SU-DHL-6 (cell line): ENCODE results near the gene TTLL11.

Source experiments
- H2AFZ ChIP-seq: fragments of 200-600 bp; sonication (generic); 2 replicates; pipeline ENCODE4 v1.6.1; 2014; ENCODE audit warnings: low read depth, mild to moderate bottlenecking, moderate library complexity, mixed read lengths, antibody characterized with exemption, low read length; ENCODE audit not compliant: severe bottlenecking
- H3F3A ChIP-seq: fragments of 200-600 bp; shearing (Covaris generic); 2 replicates; pipeline ENCODE4 v1.6.0; 2016; ENCODE audit warnings: antibody characterized with exemption, mild to moderate bottlenecking; ENCODE audit not compliant: insufficient read depth
- H3K27ac ChIP-seq: fragments of 200-600 bp; sonication (generic); 2 replicates; pipeline ENCODE4 v1.5.1; 2016; ENCODE audit warnings: low read depth, mild to moderate bottlenecking, low read length, moderate library complexity, mixed read lengths
- H3K27me3 ChIP-seq: fragments of 200-600 bp; sonication (generic), shearing (Covaris generic); 2 replicates; pipeline ENCODE4 v1.6.0; 2014; ENCODE audit warnings: mild to moderate bottlenecking, low read length
- H3K36me3 ChIP-seq: fragments of 200-600 bp; sonication (generic); 2 replicates; pipeline ENCODE4 v1.6.1; 2014; ENCODE audit warnings: mild to moderate bottlenecking, low read length, mixed read lengths
- H3K4me2 ChIP-seq: fragments of 300-600, 200-600 bp; shearing (Covaris generic), sonication (generic); 2 replicates; pipeline ENCODE4 v1.6.0; 2014; ENCODE audit warnings: low read length, low read depth, mild to moderate bottlenecking; ENCODE audit not compliant: poor library complexity, severe bottlenecking
- H3K4me3 ChIP-seq: fragments of 200-600 bp; sonication (generic); 2 replicates; pipeline ENCODE4 v1.5.1; 2014; ENCODE audit warnings: antibody characterized with exemption, low read length, mild to moderate bottlenecking, mixed read lengths; ENCODE audit not compliant: insufficient read depth, poor library complexity, severe bottlenecking
- H3K79me2 ChIP-seq: fragments of 200-600 bp; sonication (generic); 2 replicates; pipeline ENCODE4 v1.6.1; 2014; ENCODE audit warnings: mild to moderate bottlenecking, low read length, moderate library complexity; ENCODE audit not compliant: insufficient read depth
- H3K9ac ChIP-seq: fragments of 200-600 bp; sonication (generic); 2 replicates; pipeline ENCODE4 v1.7.0; 2014; ENCODE audit warnings: mild to moderate bottlenecking, low read length
- H3K9me2 ChIP-seq: fragments of 200-600 bp; sonication (generic); replicated peaks from 2 replicates; pipeline ENCODE4 v1.6.1; 2014; ENCODE audit warnings: low read length; ENCODE audit not compliant: insufficient read depth
- H3K9me3 ChIP-seq: fragments of 200-600 bp; sonication (generic); 2 replicates; pipeline ENCODE4 v1.6.1; 2014; ENCODE audit warnings: low read length, mixed read lengths; ENCODE audit not compliant: insufficient read depth
- H4K20me1 ChIP-seq: fragments of 200-600 bp; sonication (generic); 2 replicates; pipeline ENCODE4 v1.6.1; 2014; ENCODE audit warnings: low read depth, mild to moderate bottlenecking, antibody characterized with exemption, low read length, moderate library complexity, mixed read lengths
- CTCF ChIP-seq: fragments of 200-600 bp; sonication (generic); IDR thresholded peaks from one replicate; pipeline ENCODE4 v1.5.1; 2017; ENCODE audit warnings: antibody characterized with exemption, mild to moderate bottlenecking, low read length, moderate library complexity; ENCODE audit not compliant: insufficient read depth, poor library complexity, severe bottlenecking
- EZH2phosphoT487 ChIP-seq: fragments of 200-600 bp; sonication (generic), shearing (Covaris generic); conservative IDR thresholded peaks from 2 replicates; pipeline ENCODE4 v1.6.1; 2018; ENCODE audit warnings: mild to moderate bottlenecking, antibody characterized with exemption, low read length, moderate library complexity, mixed read lengths

The TTLL11 gene

GRCh38 chr9:121802753-121803152 lies 290.4 kb downstream of the TTLL11 start:
- no peak overlapping the region for H3K4me3 ChIP-seq
- no peak overlapping the region for H3K4me2 ChIP-seq
- H3K9me3 ChIP-seq: no peaks in the 10 kb centered on the region

GRCh38 chr9:121801579-121801978 lies 291.5 kb downstream of the TTLL11 start:
- Histone ChIP-seq H3K27me3 (no peaks in the 10 kb centered on the region), H3K4me3 (no peak overlapping the region), H3K36me3 (no peaks in the 10 kb centered on the region), H2AFZ (no peak overlapping the region), H4K20me1 (no peaks in the 10 kb centered on the region), H3K9ac (no peak overlapping the region), H3K4me2 (no peak overlapping the region), H3K79me2 (no peaks in the 10 kb centered on the region), H3K27ac (no peak overlapping the region), H3K9me3 (no peaks in the 10 kb centered on the region), H3K9me2 (no peaks in the 10 kb centered on the region), H3F3A (no peaks in the 10 kb centered on the region)
- TF ChIP-seq CTCF: no peak
- TF ChIP-seq EZH2phosphoT487: no peak

More at GRCh38 chr9:121802753-121803152, 290.4 kb downstream of the TTLL11 start:
- H3K9ac ChIP-seq: no peak overlapping the region
- H3K9me2 ChIP-seq: no peaks in the 10 kb centered on the region
- H3F3A ChIP-seq: no peaks in the 10 kb centered on the region
- no peaks in the 10 kb centered on the region for H4K20me1 ChIP-seq
- no peak for TF ChIP-seq CTCF
- TF ChIP-seq EZH2phosphoT487: no peak
- no peaks in the 10 kb centered on the region for H3K27me3 ChIP-seq
- H3K36me3 ChIP-seq: no peaks in the 10 kb centered on the region
- no peak overlapping the region for H3K27ac ChIP-seq
- H3K79me2 ChIP-seq: no peaks in the 10 kb centered on the region
- no peak overlapping the region for H2AFZ ChIP-seq

- H3K9me2 ChIP-seq: no peaks in the 10 kb centered on the region
- no peaks in the 10 kb centered on the region for H3F3A ChIP-seq
- no peak overlapping the region for H3K27ac ChIP-seq
- no peak overlapping the region for H3K4me3 ChIP-seq
- no peaks in the 10 kb centered on the region for H3K27me3 ChIP-seq
- no peaks in the 10 kb centered on the region for H3K9me3 ChIP-seq
- no peak overlapping the region for H3K4me2 ChIP-seq
- TF ChIP-seq CTCF: no peak
- no peak for TF ChIP-seq EZH2phosphoT487
- H2AFZ ChIP-seq: no peak overlapping the region
- no peaks in the 10 kb centered on the region for H4K20me1 ChIP-seq
- no peaks in the 10 kb centered on the region for H3K36me3 ChIP-seq
- H3K9ac ChIP-seq: no peak overlapping the region
- H3K79me2 ChIP-seq: no peaks in the 10 kb centered on the region
Observed at GRCh38 chr9:121800376-121800775, 292.7 kb downstream of the TTLL11 start.
